A549 (cell line): ENCODE results near the gene ATXN2L. TPM values are rescaled to one million over a fixed set of nuclear protein-coding genes. Genes with fewer than 3 reads are reported as not detected.

Experiments
- ATAC-seq, 2 experiments: fragments of 200-7000 bp in 1 of 2; fragments of >200 bp in 1 of 2; cut with Nextera tagmentation in 1 of 2; cut with Tn5 transposase in 1 of 2; 3 replicates each; pipeline versions ENCODE4 v1.8.0 to v1.9.1; 2018 to 2020; ENCODE audit warnings: mild to moderate bottlenecking in 1 of 2, moderate library complexity in 1 of 2
- CTCF ChIA-PET: fragments of 300-600 bp; sonication (Branson Sonifier 250); formaldehyde crosslinking; extraction: SDS; loops from one replicate; lab custom pipeline; 2021; ENCODE audit warnings: antibody characterized with exemption, inconsistent platforms; lab: Yijun Ruan, JAX
- POLR2A ChIA-PET: fragments of 350-600 bp; formaldehyde crosslinking; extraction: SDS; loops from one replicate; lab custom pipeline; 2021; ENCODE audit warnings: antibody characterized with exemption, inconsistent platforms; lab: Yijun Ruan, JAX
- DNase-seq, 2 experiments: peaks; one replicate each; pipeline versions ENCODE4 v3.0.0 to v3.0.0-alpha.2; 2011 to 2016; ENCODE audit warnings: low read depth in 1 of 2, low spot score in 1 of 2
- FAIRE-seq: peaks from 2 replicates; lab custom pipeline; 2011; peaks lifted over from hg19 to GRCh38; lab: Jason Lieb, UNC
- H3K27ac ChIP-seq, 2 experiments: fragments of >200 bp; sonication (Bioruptor Twin); formaldehyde crosslinking; 3 replicates each; pipeline ENCODE4 v1.5.1; 2016 to 2017
- H3K4me1 ChIP-seq: fragments of >200 bp; sonication (Bioruptor Twin); formaldehyde crosslinking; 3 replicates; pipeline ENCODE4 v1.6.1; 2016
- H3K4me2 ChIP-seq: fragments of >200 bp; sonication (Bioruptor Twin); formaldehyde crosslinking; 3 replicates; pipeline ENCODE4 v1.6.1; 2016
- H3K4me3 ChIP-seq: fragments of >200 bp; sonication (Bioruptor Twin); formaldehyde crosslinking; 3 replicates; pipeline ENCODE4 v1.5.1; 2016
- H3K9me3 ChIP-seq: fragments of >200 bp; sonication (Bioruptor Twin); formaldehyde crosslinking; 3 replicates; pipeline ENCODE4 v1.6.1; 2016
- CEBPB ChIP-seq, 2 experiments: fragments of >200 bp in 1 of 2; sonication (Bioruptor Twin) in 1 of 2; formaldehyde crosslinking in 1 of 2; IDR thresholded peaks; 2 replicates each; pipeline ENCODE4 v1.6.1; 2012 to 2016
- CHD2 ChIP-seq: fragments of 150-350 bp; IDR thresholded peaks from 2 replicates; pipeline ENCODE4 v1.6.1; 2014; ENCODE audit warnings: low read length; ENCODE audit not compliant: partially characterized antibody
- FOXS1 ChIP-seq: fragments of 250-450 bp; sonication (Bioruptor Pico); IDR thresholded peaks from 2 replicates; pipeline ENCODE4 v1.5.0; 2020; ENCODE audit warnings: mild to moderate bottlenecking, moderate library complexity
- HEYL ChIP-seq: fragments of 250-450 bp; sonication (Bioruptor Pico); IDR thresholded peaks from 2 replicates; pipeline ENCODE4 v1.8.0; 2021; ENCODE audit warnings: mild to moderate bottlenecking, moderate library complexity
- HOXA7 ChIP-seq: fragments of 250-450 bp; sonication (Bioruptor Pico); IDR thresholded peaks from 2 replicates; pipeline ENCODE4 v1.5.0; 2020; ENCODE audit warnings: mild to moderate bottlenecking, moderate library complexity
- JUN ChIP-seq, 2 experiments: fragments of >200 bp; sonication (Bioruptor Twin); formaldehyde crosslinking; IDR thresholded peaks; 2 replicates in 1 of 2; 3 replicates in 1 of 2; pipeline ENCODE4 v1.6.1; 2016 to 2017
- KDM5A ChIP-seq: fragments of 200-600 bp; sonication (generic); IDR thresholded peaks from 2 replicates; pipeline ENCODE4 v1.6.1; 2016; ENCODE audit warnings: antibody characterized with exemption, mild to moderate bottlenecking
- MYC ChIP-seq: IDR thresholded peaks from 2 replicates; pipeline ENCODE4 v1.6.1; 2012; ENCODE audit warnings: mild to moderate bottlenecking, inconsistent platforms, low read length, improper control_type of control experiment, borderline replicate concordance
- NFE2L2 ChIP-seq: fragments of 150-350 bp; conservative IDR thresholded peaks from 2 replicates; pipeline ENCODE4 v1.6.1; 2014; ENCODE audit warnings: low read length
- TP53 ChIP-seq: fragments of 250-450 bp; sonication (Bioruptor Pico); IDR thresholded peaks from 2 replicates; pipeline ENCODE4 v1.5.0; 2021; ENCODE audit warnings: mild to moderate bottlenecking, moderate library complexity
- ZC3H11A ChIP-seq: fragments of 450-650 bp; IDR thresholded peaks from 2 replicates; pipeline ENCODE4 v1.6.1; 2014; ENCODE audit warnings: antibody characterized with exemption, mild to moderate bottlenecking
- ZNF302 ChIP-seq: fragments of 250-450 bp; sonication (Bioruptor Pico); IDR thresholded peaks from 2 replicates; pipeline ENCODE4 v1.9.0; 2021; ENCODE audit warnings: inconsistent platforms, mild to moderate bottlenecking, moderate library complexity
- ZSCAN20 ChIP-seq: fragments of 250-450 bp; sonication (Bioruptor Pico); IDR thresholded peaks from 2 replicates; pipeline ENCODE4 v1.8.0; 2022; ENCODE audit warnings: mild to moderate bottlenecking, moderate library complexity
- WGBS: methylation state at CpG from one replicate; pipeline ENCODE4 v1.1.6; 2017; ENCODE audit errors: missing lambda C conversion rate; 5-methylcytosine and 5-hydroxymethylcytosine counted together
- polyA plus RNA-seq, 4 experiments: library from polyadenylated mRNA; depleted of rRNA in 3 of 4; stranded (reverse); fragments of >200 nt; fragmentation: RNase III in 1 of 4; extraction: RNeasy Plus Mini Kit Qiagen cat#74134 plus additional on column Dnase treatment in 1 of 4; gene quantifications; 2 replicates in 3 of 4; 3 replicates in 1 of 4; pipeline ENCODE4 v1.2.3, GENCODE V29; 2011 to 2017
- TF ChIP-seq, protein P1 (sequence below): IDR thresholded peaks from 2 replicates; pipeline ENCODE4 v1.6.1; 2012; ENCODE audit warnings: low read depth, borderline replicate concordance
- TF ChIP-seq, protein P2 (sequence below): fragments of >200 bp; sonication (Bioruptor Twin); formaldehyde crosslinking; IDR thresholded peaks from 3 replicates; pipeline ENCODE4 v1.5.1; 2016
- TF ChIP-seq, protein P3 (sequence below): IDR thresholded peaks from 2 replicates; pipeline ENCODE4 v1.6.1; 2012
- TF ChIP-seq, protein P4 (sequence below): fragments of 250-450 bp; sonication (Bioruptor Pico); IDR thresholded peaks from 2 replicates; pipeline ENCODE4 v1.5.0; 2021; ENCODE audit warnings: mild to moderate bottlenecking, moderate library complexity, borderline replicate concordance
- TF ChIP-seq, protein P5 (sequence below): fragments of >200 bp; sonication (Bioruptor Twin); formaldehyde crosslinking; IDR thresholded peaks from 3 replicates; pipeline ENCODE4 v1.6.1; 2016

The ATXN2L gene
- polyA plus RNA-seq, 2 of the 4 experiments (the other 2 are of a cell fraction): 28.4 to 135 TPM

DNA sequence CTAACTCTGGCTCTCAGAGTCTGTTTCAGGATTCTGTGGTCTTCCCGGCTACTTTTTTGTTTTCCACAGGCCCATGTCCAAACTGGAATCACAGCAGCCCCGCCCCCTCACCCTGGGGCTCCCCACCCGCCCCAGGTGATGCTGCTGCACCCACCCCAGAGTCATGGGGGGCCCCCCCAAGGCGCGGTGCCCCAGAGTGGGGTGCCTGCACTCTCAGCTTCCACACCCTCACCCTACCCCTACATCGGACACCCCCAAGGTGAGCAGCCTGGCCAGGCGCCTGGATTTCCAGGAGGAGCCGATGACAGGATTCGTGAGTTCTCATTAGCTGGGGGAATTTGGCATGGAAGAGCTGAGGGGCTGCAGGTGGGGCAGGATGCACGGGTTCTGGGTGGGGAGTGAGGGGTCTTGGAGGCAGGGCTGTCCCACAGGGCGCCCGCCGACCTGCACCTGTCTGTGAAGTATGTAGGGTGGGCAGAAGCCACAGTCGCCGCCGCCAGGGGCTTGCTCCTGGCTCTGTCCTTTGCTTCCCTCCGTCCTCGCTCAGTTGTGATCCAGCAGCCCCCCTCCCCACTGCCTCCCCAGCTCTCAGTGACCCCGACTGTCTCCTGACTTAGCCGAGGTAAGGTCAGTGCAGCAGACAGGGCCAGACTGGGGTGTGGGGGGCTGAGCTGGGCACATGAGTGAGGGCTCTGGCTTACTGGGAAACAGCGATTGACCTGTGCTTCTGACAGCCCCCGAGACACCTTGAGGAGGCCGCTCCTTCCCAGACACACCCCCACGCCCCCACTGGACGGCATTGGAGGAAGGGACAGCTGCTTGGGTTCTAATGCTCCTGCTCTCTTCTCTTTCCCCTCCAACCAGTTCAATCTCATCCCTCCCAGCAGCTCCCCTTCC lies 13.3 kb downstream of the ATXN2L start:
- POLR2A ChIA-PET: interaction anchor here (1.1 to 1.4 kb wide), 3 partner anchors 9 to 13 kb away, joined by 3 to 5 read pairs (median 3); partner anchors contain the start of genes ATXN2L and TUFM
- DNase-seq (no peak), FAIRE-seq (no peak), ATAC-seq (no peak)
- Histone ChIP-seq H3K9me3 (no peaks in the 10 kb centered on the region), H3K4me2 (no peak overlapping the region), H3K4me3 (no peak overlapping the region), H3K4me1 (peaks cover 5% of the 10 kb centered on the region; the same call in 1 of the 3 replicates), H3K27ac (no peak overlapping the region)
- TF ChIP-seq HEYL (CRISPR knock-in tag) (no peak), JUN (IDR thresholded peaks at IDR 0.05) (no peak), FOXS1 (no peak), CHD2 (no peak), NFE2L2 (no peak), MYC (no peak), TP53 (CRISPR knock-in tag) (no peak), KDM5A (no peak), ZC3H11A (no peak)
- TF ChIP-seq, protein P1, sequence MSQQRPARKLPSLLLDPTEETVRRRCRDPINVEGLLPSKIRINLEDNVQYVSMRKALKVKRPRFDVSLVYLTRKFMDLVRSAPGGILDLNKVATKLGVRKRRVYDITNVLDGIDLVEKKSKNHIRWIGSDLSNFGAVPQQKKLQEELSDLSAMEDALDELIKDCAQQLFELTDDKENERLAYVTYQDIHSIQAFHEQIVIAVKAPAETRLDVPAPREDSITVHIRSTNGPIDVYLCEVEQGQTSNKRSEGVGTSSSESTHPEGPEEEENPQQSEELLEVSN: no peak
- TF ChIP-seq, protein P2, sequence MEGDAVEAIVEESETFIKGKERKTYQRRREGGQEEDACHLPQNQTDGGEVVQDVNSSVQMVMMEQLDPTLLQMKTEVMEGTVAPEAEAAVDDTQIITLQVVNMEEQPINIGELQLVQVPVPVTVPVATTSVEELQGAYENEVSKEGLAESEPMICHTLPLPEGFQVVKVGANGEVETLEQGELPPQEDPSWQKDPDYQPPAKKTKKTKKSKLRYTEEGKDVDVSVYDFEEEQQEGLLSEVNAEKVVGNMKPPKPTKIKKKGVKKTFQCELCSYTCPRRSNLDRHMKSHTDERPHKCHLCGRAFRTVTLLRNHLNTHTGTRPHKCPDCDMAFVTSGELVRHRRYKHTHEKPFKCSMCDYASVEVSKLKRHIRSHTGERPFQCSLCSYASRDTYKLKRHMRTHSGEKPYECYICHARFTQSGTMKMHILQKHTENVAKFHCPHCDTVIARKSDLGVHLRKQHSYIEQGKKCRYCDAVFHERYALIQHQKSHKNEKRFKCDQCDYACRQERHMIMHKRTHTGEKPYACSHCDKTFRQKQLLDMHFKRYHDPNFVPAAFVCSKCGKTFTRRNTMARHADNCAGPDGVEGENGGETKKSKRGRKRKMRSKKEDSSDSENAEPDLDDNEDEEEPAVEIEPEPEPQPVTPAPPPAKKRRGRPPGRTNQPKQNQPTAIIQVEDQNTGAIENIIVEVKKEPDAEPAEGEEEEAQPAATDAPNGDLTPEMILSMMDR: no peak
- TF ChIP-seq, protein P3, sequence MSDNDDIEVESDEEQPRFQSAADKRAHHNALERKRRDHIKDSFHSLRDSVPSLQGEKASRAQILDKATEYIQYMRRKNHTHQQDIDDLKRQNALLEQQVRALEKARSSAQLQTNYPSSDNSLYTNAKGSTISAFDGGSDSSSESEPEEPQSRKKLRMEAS: no peak
- 95% methylated on average over 15 of the region's 25 CpGs for WGBS
- CTCF ChIA-PET: interaction anchor here (1.0 to 2.0 kb wide), 5 partner anchors 8 to 115 kb away, joined by 3 to 8 read pairs (median 5); partner anchors contain the start of genes ATXN2L, NFATC2IP and TUFM

DNA sequence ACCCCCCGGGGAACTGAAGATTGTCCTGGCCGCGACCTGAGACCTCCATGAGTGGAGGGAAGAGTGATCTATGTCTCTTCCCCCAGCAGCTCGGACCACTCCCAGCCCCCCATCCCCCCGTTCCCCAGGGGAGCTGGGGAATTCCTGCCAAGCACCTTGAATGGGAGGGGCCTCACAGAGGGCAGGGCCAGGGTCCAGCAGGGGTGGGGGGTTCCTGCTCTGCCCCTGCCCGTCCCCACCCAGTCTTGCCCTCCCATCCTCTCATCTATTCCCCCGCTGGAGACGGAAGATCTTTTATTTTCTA lies 13.9 kb downstream of the ATXN2L start:
- FAIRE-seq (no peak), DNase-seq (no peak), ATAC-seq (no peak)
- POLR2A ChIA-PET: interaction anchor here (1.1 to 1.4 kb wide), 3 partner anchors 9 to 14 kb away, joined by 3 to 5 read pairs (median 3); partner anchors contain the start of genes ATXN2L and TUFM
- H3K4me2 ChIP-seq: no peak overlapping the region
- no peaks in the 10 kb centered on the region for H3K9me3 ChIP-seq
- peaks cover 5% of the 10 kb centered on the region; the same call in 1 of the 3 replicates for H3K4me1 ChIP-seq
- TF ChIP-seq CEBPB (IDR thresholded peaks at IDR 0.05): no peak
- no peak for TF ChIP-seq ZNF302 (CRISPR knock-in tag)
- TF ChIP-seq, protein P4, sequence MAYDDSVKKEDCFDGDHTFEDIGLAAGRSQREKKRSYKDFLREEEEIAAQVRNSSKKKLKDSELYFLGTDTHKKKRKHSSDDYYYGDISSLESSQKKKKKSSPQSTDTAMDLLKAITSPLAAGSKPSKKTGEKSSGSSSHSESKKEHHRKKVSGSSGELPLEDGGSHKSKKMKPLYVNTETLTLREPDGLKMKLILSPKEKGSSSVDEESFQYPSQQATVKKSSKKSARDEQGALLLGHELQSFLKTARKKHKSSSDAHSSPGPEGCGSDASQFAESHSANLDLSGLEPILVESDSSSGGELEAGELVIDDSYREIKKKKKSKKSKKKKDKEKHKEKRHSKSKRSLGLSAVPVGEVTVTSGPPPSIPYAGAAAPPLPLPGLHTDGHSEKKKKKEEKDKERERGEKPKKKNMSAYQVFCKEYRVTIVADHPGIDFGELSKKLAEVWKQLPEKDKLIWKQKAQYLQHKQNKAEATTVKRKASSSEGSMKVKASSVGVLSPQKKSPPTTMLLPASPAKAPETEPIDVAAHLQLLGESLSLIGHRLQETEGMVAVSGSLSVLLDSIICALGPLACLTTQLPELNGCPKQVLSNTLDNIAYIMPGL (CRISPR knock-in tag): no peak
- no peak for TF ChIP-seq HOXA7 (CRISPR knock-in tag)
- TF ChIP-seq ZSCAN20 (CRISPR knock-in tag): no peak
- TF ChIP-seq, protein P5, sequence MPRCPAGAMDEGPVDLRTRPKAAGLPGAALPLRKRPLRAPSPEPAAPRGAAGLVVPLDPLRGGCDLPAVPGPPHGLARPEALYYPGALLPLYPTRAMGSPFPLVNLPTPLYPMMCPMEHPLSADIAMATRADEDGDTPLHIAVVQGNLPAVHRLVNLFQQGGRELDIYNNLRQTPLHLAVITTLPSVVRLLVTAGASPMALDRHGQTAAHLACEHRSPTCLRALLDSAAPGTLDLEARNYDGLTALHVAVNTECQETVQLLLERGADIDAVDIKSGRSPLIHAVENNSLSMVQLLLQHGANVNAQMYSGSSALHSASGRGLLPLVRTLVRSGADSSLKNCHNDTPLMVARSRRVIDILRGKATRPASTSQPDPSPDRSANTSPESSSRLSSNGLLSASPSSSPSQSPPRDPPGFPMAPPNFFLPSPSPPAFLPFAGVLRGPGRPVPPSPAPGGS: no peak
- H3K27ac ChIP-seq: no peak overlapping the region
- 97% methylated on average over 6 of the region's 8 CpGs for WGBS
- CTCF ChIA-PET: interaction anchor here (1.0 to 2.0 kb wide), 5 partner anchors 9 to 114 kb away, joined by 3 to 8 read pairs (median 5); partner anchors contain the start of genes ATXN2L, NFATC2IP and TUFM
- no peak overlapping the region for H3K4me3 ChIP-seq
